ENCODE data around the gene NTF3.

The NTF3 gene

GRCh38 chr12:5489760-5490406 lies 58.0 kb downstream of the NTF3 start:
- DNase-seq: no peak

GRCh38 chr12:5492562-5492961 lies 60.7 kb downstream of the NTF3 start:
- peak; percentile 62 for DNase-seq

DNA sequence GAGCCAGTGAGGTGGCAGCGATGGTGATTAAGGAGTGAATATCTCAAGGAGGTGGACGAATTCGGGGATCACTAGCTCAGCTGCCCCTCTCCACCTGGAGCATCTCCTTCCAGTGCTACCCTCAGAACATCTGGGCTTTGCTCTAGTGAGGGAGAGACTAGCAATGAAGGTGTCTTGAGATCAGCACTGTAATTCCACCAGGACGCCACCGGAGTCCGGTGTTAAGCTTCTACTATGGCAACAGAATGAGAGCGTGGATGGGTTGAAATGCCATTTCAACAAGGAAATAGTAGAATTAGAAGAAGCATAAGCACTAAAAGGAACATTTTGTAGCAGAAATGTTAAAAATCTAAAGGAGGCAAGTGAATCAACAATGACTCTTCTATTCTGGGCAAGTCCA lies 61.1 kb downstream of the NTF3 start:
- DNase-seq: peak; percentile 79

GRCh38 chr12:5494343-5494742 lies 62.4 kb downstream of the NTF3 start:
- DNase-seq: no peak

- DNase-seq: no peak
Measured at GRCh38 chr12:5497329-5498053, 65.6 kb downstream of the NTF3 start.

DNA sequence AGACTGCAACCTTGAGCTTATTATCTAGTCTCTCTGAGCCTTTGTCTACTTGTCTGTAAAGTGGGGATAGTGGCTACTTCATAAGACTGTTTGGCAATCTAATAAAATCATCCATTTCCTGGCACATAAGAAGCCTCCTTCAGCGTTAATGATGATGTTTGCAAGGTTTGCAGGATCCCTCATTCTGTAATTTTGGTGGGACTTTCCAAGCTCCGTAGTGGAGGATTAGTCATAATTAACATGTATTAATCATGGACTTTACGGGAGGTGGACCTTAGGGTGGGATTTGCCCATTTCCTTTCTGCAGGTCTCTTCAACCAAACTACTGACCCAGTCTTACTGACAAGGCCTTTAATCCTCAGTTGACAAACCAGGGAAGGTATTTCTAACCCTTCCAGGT lies 66.2 kb downstream of the NTF3 start:
- DNase-seq: no peak

GRCh38 chr12:5498806-5499205 lies 66.9 kb downstream of the NTF3 start:
- DNase-seq: no peak

DNA sequence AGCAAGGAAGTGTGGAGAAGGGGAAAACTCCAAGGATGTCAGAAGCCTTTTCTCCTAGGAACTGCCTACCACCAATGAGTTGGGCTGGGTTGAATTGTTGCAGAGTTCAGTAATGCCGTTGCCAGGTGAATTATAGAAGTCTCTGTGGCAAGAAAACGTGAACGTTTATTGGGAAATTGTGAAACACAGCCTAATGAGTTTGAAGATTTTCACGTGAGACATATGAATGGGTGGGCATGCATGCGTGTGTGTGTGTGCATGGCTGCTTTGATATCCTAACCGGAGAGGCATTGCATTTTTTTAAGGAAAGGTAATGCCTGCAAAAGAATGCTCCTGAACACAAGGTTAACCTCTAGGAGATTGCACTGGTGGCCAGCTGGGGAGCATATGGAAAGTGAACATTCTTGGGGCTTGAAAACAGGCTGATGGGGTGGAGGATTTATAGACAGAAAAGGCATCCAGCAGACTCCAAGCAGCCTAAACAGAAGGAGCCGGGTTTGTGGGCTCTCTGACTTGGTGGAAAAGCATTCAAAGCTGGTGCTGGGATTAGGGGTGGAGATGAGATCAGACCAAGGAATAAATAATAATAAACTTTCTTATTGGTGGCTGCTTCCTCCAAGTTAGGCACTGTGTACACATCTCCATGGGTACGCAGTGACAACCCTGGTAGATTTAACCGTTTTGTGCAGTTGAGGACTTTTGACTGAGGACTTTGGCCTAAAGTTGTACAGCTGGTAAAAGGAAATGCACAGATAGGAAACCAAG lies 67.8 kb downstream of the NTF3 start:
- DNase-seq: no peak

DNA sequence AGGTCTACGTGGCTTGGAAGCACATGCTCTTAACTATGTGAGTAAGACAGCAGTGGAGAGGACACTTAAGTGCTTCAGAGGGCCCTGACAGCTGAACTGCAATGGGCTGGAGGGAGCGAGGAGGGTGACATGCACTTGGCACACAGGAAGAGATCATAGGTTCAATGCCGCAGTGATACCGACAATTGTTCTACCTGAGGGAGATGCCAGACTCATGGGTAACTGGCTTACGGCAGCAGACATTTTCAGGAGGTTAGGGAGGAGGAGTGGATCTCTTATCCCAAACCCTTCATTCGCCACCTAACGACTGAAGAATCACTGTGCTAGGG lies 68.4 kb downstream of the NTF3 start:
- no peak for DNase-seq

GRCh38 chr12:5503774-5504173 lies 71.9 kb downstream of the NTF3 start:
- no peak for DNase-seq

DNA sequence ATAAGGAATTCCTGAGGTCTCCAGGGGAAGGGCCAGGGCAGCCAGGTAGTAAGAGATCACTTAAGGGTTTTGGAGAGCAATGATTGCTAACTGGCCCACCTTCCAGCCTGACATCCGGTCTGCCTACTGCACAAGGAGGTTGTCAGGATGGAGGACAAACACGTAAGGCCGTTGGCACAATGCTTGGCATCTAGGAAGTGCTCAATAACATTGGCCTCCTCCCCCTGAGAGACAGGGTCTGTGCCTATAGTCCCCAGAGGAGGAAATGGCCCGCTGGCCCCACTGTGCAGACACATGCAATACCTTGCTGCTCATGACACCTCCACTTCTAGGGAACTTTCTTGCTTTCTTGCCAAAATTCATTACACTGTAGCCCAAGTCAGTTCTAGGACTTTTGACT lies 73.2 kb downstream of the NTF3 start:
- DNase-seq: no peak

DNA sequence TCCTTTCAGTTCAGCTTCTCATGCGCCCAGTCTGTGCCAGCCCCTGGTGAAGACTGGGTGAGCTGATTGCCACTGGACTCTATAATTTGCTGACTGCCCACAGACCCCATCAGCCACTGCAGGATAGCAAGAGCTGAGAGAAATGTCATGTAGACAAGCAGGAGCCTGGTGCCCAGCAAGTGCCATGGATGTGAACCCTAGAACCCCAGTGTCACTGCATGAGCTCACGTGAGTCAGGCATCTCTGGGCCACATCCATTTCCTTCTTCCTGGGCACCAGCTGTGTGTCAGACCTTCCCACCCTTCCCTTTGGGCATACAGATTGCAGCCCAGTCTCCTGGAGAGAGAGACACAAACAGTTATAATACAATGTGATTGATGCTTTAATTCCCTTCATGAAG lies 73.8 kb downstream of the NTF3 start:
- DNase-seq: no peak

DNA sequence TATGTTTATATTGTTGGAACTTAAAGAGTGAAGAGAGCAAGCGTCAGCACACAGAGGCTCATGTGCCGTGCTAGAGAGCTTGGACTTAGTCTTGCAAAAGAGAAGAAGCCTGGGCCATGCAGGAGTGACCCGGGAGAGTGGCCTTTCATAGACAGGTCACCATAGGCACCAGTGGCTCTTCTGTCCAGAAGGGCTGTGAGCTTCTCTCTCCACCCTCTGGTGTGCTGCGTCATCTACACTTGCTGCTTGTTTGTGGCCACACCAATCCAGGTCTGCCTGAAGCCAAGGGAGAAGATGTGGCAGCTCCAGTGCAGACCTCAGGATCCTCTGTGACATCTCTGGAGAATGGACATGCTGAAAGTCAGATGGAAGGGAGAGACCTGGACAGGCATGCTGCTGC lies 74.4 kb downstream of the NTF3 start:
- no peak for DNase-seq

GRCh38 chr12:5506821-5507231 lies 74.9 kb downstream of the NTF3 start:
- DNase-seq: no peak

GRCh38 chr12:5507401-5507935 lies 75.6 kb downstream of the NTF3 start:
- DNase-seq: no peak

GRCh38 chr12:5507944-5508343 lies 76.0 kb downstream of the NTF3 start:
- DNase-seq: no peak

- no peak for DNase-seq
Measured at GRCh38 chr12:5509102-5509501, 77.2 kb downstream of the NTF3 start.

DNA sequence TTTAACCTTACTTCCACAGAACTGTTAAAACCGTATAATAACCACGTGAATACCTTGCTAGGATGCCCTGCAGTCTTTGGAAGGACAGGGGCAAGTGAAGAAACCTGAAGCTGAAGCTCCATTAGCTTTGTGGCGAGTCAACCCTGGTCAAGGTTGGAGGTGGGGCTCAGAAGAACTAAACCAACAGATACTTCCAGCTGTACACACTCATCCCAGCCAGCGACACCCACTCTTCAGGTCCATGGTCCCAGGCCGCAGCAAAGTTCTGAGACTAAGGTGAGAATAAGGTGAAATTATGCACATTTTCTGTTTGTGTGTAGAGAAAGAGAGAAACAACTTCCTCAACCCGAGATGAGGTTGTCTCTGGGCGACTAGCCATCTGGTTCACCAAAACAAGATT lies 77.6 kb downstream of the NTF3 start:
- peak; percentile 79 for DNase-seq

- no peak for DNase-seq
Measured at GRCh38 chr12:5510251-5510805, 78.4 kb downstream of the NTF3 start.

GRCh38 chr12:5511256-5511643 lies 79.3 kb downstream of the NTF3 start:
- no peak for DNase-seq

- DNase-seq: no peak
Measured at GRCh38 chr12:5511644-5512600, 80.0 kb downstream of the NTF3 start.

DNA sequence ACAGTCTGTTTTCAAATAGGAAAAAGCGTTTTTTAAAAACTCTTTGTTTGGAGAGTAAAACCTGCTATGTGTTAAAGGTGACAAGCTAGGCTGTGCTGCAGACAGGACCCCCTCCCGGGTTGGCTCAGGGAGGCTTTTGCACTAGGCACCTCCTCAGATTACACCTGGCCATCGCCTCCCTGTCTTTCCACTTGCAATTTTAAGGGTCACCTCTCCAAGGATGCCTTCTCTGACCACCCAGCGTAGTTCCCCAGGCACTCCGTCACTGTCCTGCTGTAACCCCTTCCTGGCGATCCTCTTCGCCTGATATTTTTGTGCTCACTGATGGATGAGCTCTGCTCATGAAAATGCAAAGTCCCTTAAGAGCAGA lies 80.7 kb downstream of the NTF3 start:
- DNase-seq: no peak

- DNase-seq: no peak
Measured at GRCh38 chr12:5513406-5513805, 81.5 kb downstream of the NTF3 start.

All from DMS53 (cell line).